CD4-positive, alpha-beta T cell (primary cell): ENCODE results near the gene TREX2. TPM values are rescaled to one million over a fixed set of nuclear protein-coding genes. Genes with fewer than 3 reads are reported as not detected.

ENCODE experiments used
- ATAC-seq: fragments of 200-7000 bp; cut with Tn5 transposase; one replicate; pipeline ENCODE4 v1.10.0; 2022; ENCODE audit warnings: mild to moderate bottlenecking; ENCODE audit not compliant: poor library complexity
- CTCF ChIA-PET: fragments of 350-600 bp; sonication (Branson Sonifier 250); formaldehyde crosslinking; loops from one replicate; lab custom pipeline; 2021; ENCODE audit warnings: antibody characterized with exemption, inconsistent platforms; lab: Charles Lee
- POLR2A ChIA-PET: fragments of 350-600 bp; sonication (Branson Sonifier 250); formaldehyde crosslinking; loops from one replicate; lab custom pipeline; 2021; ENCODE audit warnings: antibody characterized with exemption, inconsistent platforms; lab: Charles Lee
- DNase-seq, 14 experiments: peaks; one replicate each; pipeline ENCODE4 v3.0.0-alpha.2; 2013 to 2020; ENCODE audit warnings: mixed read lengths in 2 of 14
- H3K27ac ChIP-seq, 2 donors: one replicate each; pipeline versions ENCODE4 v1.5.1 to v1.7.0; 2013; ENCODE audit warnings: low read length in 2 of 2, low read depth in 1 of 2, mild to moderate bottlenecking in 1 of 2
- H3K27me3 ChIP-seq, 2 experiments: 1 replicate in 1 of 2; 2 replicates in 1 of 2; pipeline versions ENCODE4 v1.6.1 to v1.7.0; 2013; ENCODE audit warnings: low read length in 2 of 2, control low read depth in 1 of 2, mild to moderate bottlenecking in 1 of 2, moderate library complexity in 1 of 2; ENCODE audit not compliant: insufficient read depth in 2 of 2, control insufficient read depth in 1 of 2
- H3K36me3 ChIP-seq: one replicate; pipeline ENCODE4 v1.6.1; 2013; ENCODE audit warnings: low read length, control low read depth; ENCODE audit not compliant: insufficient read depth
- H3K4me1 ChIP-seq: one replicate; pipeline ENCODE4 v1.6.1; 2013; ENCODE audit warnings: low read length, control low read depth; ENCODE audit not compliant: insufficient read depth
- H3K4me3 ChIP-seq: one replicate; pipeline ENCODE4 v1.5.1; 2013; ENCODE audit warnings: mild to moderate bottlenecking, low read length, moderate library complexity
- H3K9me3 ChIP-seq, 2 experiments: 1 replicate in 1 of 2; 2 replicates in 1 of 2; pipeline versions ENCODE4 v1.6.1 to v1.7.0; 2013; ENCODE audit warnings: low read length in 2 of 2, mild to moderate bottlenecking in 2 of 2, control low read depth in 1 of 2, moderate library complexity in 1 of 2; ENCODE audit not compliant: control insufficient read depth in 1 of 2, insufficient read depth in 1 of 2
- H3K27ac Mint-ChIP-seq: one replicate; pipeline ENCODE4 v1.8.0; 2020; ENCODE audit warnings: mixed read lengths
- H3K27me3 Mint-ChIP-seq: one replicate; pipeline ENCODE4 v1.8.0; 2021; ENCODE audit warnings: mixed read lengths
- H3K36me3 Mint-ChIP-seq: one replicate; pipeline ENCODE4 v1.8.0; 2021; ENCODE audit warnings: low read depth, mixed read lengths
- H3K4me1 Mint-ChIP-seq: one replicate; pipeline ENCODE4 v1.8.0; 2021; ENCODE audit warnings: low read depth, mixed read lengths
- H3K4me3 Mint-ChIP-seq: one replicate; pipeline ENCODE4 v1.8.0; 2020; ENCODE audit warnings: mild to moderate bottlenecking, mixed read lengths
- H3K9me3 Mint-ChIP-seq: one replicate; pipeline ENCODE4 v1.8.0; 2020; ENCODE audit warnings: mixed read lengths
- intact Hi-C, 2 experiments: fragments of 100-400 bp; cut with DNase I in 1 of 2; cut with micrococcal nuclease in 1 of 2; formaldehyde crosslinking; loops; one replicate each; pipeline versions ENCODE4 v1.15.1 to v1.9.0; 2023 to 2025; cut with DNase I, micrococcal nuclease
- total RNA-seq, 174 experiments: library from RNA in 2 of 174; stranded (reverse) in 2 of 174; gene quantifications; one replicate each; pipeline ENCODE4 v1.2.3 and lab custom pipeline; 2021 to 2026
- TF ChIP-seq, protein P1 (sequence below): fragments of 200-600 bp; IDR thresholded peaks from one replicate; pipeline ENCODE4 v1.8.0; 2022; ENCODE audit warnings: antibody characterized with exemption, mild to moderate bottlenecking

TREX2 gene
- total RNA-seq, 2 experiments from 2014 or later: 1.1 to 1.4 TPM

- Histone ChIP-seq H3K4me3 (no peak overlapping the region), H3K4me1 (no peaks in the 10 kb centered on the region), H3K27me3 (no peaks in the 10 kb centered on the region), H3K9me3 (no peaks in the 10 kb centered on the region), H3K27ac (no peak overlapping the region), H3K36me3 (no peaks in the 10 kb centered on the region)
- Mint-ChIP-seq H3K9me3 (no peaks in the 10 kb centered on the region), H3K36me3 (no peaks in the 10 kb centered on the region), H3K27me3 (peaks cover 7% of the 10 kb centered on the region), H3K4me3 (no peak overlapping the region), H3K4me1 (no peaks in the 10 kb centered on the region), H3K27ac (no peak overlapping the region)
- ChIA-PET POLR2A (no interaction called here), CTCF (no interaction called here)
- TF ChIP-seq, protein P1, sequence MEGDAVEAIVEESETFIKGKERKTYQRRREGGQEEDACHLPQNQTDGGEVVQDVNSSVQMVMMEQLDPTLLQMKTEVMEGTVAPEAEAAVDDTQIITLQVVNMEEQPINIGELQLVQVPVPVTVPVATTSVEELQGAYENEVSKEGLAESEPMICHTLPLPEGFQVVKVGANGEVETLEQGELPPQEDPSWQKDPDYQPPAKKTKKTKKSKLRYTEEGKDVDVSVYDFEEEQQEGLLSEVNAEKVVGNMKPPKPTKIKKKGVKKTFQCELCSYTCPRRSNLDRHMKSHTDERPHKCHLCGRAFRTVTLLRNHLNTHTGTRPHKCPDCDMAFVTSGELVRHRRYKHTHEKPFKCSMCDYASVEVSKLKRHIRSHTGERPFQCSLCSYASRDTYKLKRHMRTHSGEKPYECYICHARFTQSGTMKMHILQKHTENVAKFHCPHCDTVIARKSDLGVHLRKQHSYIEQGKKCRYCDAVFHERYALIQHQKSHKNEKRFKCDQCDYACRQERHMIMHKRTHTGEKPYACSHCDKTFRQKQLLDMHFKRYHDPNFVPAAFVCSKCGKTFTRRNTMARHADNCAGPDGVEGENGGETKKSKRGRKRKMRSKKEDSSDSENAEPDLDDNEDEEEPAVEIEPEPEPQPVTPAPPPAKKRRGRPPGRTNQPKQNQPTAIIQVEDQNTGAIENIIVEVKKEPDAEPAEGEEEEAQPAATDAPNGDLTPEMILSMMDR: no peak
- no peak for ATAC-seq
- intact Hi-C loops: no loop called here
- DNase-seq: no peak
Measured at GRCh38 chrX:153439977-153440376, 5.9 kb downstream of the TREX2 start.

DNA sequence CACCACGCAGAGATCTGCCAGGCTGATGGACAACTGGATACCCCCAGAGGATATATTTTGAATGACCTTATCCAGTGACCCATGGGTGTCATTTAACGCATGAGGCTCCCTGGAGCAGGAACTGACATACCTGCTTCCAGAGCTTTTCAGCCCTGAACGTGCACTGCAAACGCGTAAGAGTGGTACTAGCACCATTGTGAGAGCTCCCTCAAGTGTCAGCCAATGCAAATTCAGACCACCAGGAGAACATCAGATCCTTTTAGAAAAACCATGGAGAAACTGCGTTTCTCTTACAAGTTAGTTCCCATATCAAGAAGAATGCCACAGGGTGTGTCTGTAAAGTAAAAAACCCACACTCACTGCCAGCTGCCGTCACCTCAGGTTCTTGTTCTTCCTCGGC, 7.3 kb downstream of the TREX2 start:
- H3K36me3 Mint-ChIP-seq: no peaks in the 10 kb centered on the region
- ATAC-seq: no peak
- Histone ChIP-seq H3K4me1 (no peaks in the 10 kb centered on the region), H3K27me3 (no peaks in the 10 kb centered on the region), H3K27ac (no peak overlapping the region), H3K36me3 (no peaks in the 10 kb centered on the region), H3K4me3 (no peak overlapping the region), H3K9me3 (no peaks in the 10 kb centered on the region)
- DNase-seq: no peak
- TF ChIP-seq, protein P1: no peak
- no peak overlapping the region for H3K27ac Mint-ChIP-seq
- ChIA-PET CTCF (no interaction called here), POLR2A (no interaction called here)
- H3K4me1 Mint-ChIP-seq: no peaks in the 10 kb centered on the region
- H3K27me3 Mint-ChIP-seq: peaks cover 7% of the 10 kb centered on the region
- intact Hi-C loops: no loop called here
- no peak overlapping the region for H3K4me3 Mint-ChIP-seq
- no peaks in the 10 kb centered on the region for H3K9me3 Mint-ChIP-seq

DNA sequence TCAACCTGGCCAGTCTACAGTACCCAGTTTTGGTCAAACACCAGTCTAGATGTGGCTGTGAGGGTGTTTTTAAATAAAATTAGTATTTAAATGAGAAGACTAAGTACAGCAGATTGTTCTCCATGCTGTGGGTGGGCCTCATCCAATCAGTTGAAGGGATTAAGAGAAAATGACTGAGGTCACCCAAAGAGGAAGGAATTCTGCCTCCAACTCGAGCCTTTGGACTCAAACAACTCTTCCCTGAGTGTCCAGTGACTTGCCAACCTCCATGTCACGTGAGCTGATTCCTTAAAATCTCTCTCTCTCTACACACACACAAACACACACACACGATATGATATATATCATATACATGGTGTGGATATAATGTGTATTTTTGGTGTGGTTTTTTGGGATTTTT, 10.0 kb downstream of the TREX2 start:
- Histone ChIP-seq H3K4me3 (no peak overlapping the region), H3K4me1 (no peaks in the 10 kb centered on the region), H3K27ac (no peak overlapping the region), H3K9me3 (peaks cover 0 to 4% of the 10 kb centered on the region in 2 experiments), H3K27me3 (no peaks in the 10 kb centered on the region), H3K36me3 (no peaks in the 10 kb centered on the region)
- POLR2A ChIA-PET: no interaction called here
- peaks cover 7% of the 10 kb centered on the region for H3K27me3 Mint-ChIP-seq
- no peaks in the 10 kb centered on the region for H3K4me1 Mint-ChIP-seq
- no peaks in the 10 kb centered on the region for H3K9me3 Mint-ChIP-seq
- intact Hi-C loops: no loop called here
- TF ChIP-seq, protein P1: no peak
- no peak overlapping the region for H3K4me3 Mint-ChIP-seq
- no peak overlapping the region for H3K27ac Mint-ChIP-seq
- DNase-seq: no peak
- no peak for ATAC-seq
- CTCF ChIA-PET: no interaction called here
- H3K36me3 Mint-ChIP-seq: no peaks in the 10 kb centered on the region
